HEK293T (cell line): ENCODE measurements around the gene EPHB1.

Source experiments
- BHLHE40 ChIP-seq: fragments of 450-650 bp; IDR thresholded peaks from 2 replicates; pipeline ENCODE4 v1.6.1; 2016; ENCODE audit warnings: mild to moderate bottlenecking, moderate library complexity, borderline replicate concordance
- FOXA1 ChIP-seq: fragments of 450-650 bp; IDR thresholded peaks from 2 replicates; pipeline ENCODE4 v1.6.1; 2016; ENCODE audit warnings: mild to moderate bottlenecking
- FOXK2 ChIP-seq: fragments of 450-650 bp; IDR thresholded peaks from 2 replicates; pipeline ENCODE4 v1.6.1; 2016; ENCODE audit warnings: mild to moderate bottlenecking
- FOXM1 ChIP-seq: fragments of 450-650 bp; IDR thresholded peaks from 2 replicates; pipeline ENCODE4 v1.6.1; 2017; ENCODE audit warnings: mild to moderate bottlenecking, borderline replicate concordance
- L3MBTL2 ChIP-seq: fragments of 450-650 bp; conservative IDR thresholded peaks from 2 replicates; pipeline ENCODE4 v1.6.1; 2016; ENCODE audit warnings: mild to moderate bottlenecking
- LEF1 ChIP-seq: fragments of 450-650 bp; IDR thresholded peaks from 2 replicates; pipeline ENCODE4 v1.6.1; 2017; ENCODE audit warnings: mild to moderate bottlenecking, borderline replicate concordance
- NFRKB ChIP-seq: fragments of 450-650 bp; IDR thresholded peaks from 2 replicates; pipeline ENCODE4 v1.6.1; 2016; ENCODE audit warnings: mild to moderate bottlenecking, moderate library complexity
- SP1 ChIP-seq: fragments of 450-650 bp; IDR thresholded peaks from 2 replicates; pipeline ENCODE4 v1.6.1; 2017
- SUZ12 ChIP-seq: fragments of 450-650 bp; IDR thresholded peaks from 2 replicates; pipeline ENCODE4 v1.6.1; 2016; ENCODE audit warnings: mild to moderate bottlenecking
- TARDBP ChIP-seq: fragments of 450-650 bp; IDR thresholded peaks from 2 replicates; pipeline ENCODE4 v1.6.1; 2016
- TF ChIP-seq, protein P1 (sequence below): fragments of 450-650 bp; IDR thresholded peaks from 2 replicates; pipeline ENCODE4 v1.6.1; 2016

DNA sequence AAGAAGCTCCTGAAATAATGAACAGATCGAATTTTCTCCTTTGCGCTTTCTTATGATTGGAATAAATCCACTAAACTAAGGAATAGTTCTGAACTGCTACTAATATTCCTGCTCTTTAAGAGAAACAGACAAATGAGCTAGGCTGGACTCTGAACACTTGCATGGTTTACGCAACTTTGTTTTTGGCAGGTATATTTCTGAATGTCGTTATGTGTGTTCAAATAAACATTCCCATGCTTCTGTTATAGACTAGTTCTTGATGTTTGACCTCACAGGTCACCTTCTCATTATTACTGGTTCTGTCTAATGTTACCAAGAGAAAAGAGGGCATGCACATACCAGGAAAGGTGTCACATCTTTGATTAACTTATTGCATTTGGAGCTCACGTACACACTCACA, 418.2 kb downstream of the EPHB1 start:
- TF ChIP-seq SUZ12: no peak
- no peak for TF ChIP-seq TARDBP
- TF ChIP-seq, protein P1, sequence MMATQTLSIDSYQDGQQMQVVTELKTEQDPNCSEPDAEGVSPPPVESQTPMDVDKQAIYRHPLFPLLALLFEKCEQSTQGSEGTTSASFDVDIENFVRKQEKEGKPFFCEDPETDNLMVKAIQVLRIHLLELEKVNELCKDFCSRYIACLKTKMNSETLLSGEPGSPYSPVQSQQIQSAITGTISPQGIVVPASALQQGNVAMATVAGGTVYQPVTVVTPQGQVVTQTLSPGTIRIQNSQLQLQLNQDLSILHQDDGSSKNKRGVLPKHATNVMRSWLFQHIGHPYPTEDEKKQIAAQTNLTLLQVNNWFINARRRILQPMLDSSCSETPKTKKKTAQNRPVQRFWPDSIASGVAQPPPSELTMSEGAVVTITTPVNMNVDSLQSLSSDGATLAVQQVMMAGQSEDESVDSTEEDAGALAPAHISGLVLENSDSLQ: no peak
- TF ChIP-seq FOXM1: no peak
- TF ChIP-seq BHLHE40: no peak
- no peak for TF ChIP-seq SP1
- TF ChIP-seq L3MBTL2: no peak
- no peak for TF ChIP-seq FOXK2
- no peak for TF ChIP-seq FOXA1
- no peak for TF ChIP-seq LEF1
- TF ChIP-seq NFRKB: no peak
